Natural killer cell (primary cell): ENCODE data around the gene ZNF574. TPM values are rescaled to one million over a fixed set of nuclear protein-coding genes. Genes with fewer than 3 reads are reported as not detected.
A peak's percentile ranks its signal among the peaks of the same experiment; 100 is the strongest.

ENCODE experiments used
- ATAC-seq, 3 donors: fragments of 150-1000 bp in 2 of 3; fragments of 200-7000 bp in 1 of 3; cut with Tn5 transposase; 1 replicate in 1 of 3; 2 replicates in 2 of 3; pipeline ENCODE4 v1.10.0; 2021; ENCODE audit warnings: mild to moderate bottlenecking in 2 of 3, moderate library complexity in 2 of 3
- DNase-seq, 2 donors: peaks; one replicate each; pipeline versions ENCODE4 v3.0.0 to v3.0.0-alpha.2; 2013 to 2021; ENCODE audit warnings: mixed read lengths in 1 of 2
- H3K27ac ChIP-seq: one replicate; pipeline ENCODE4 v1.5.1; 2013; ENCODE audit warnings: mild to moderate bottlenecking, low read length
- H3K27me3 ChIP-seq: one replicate; pipeline ENCODE4 v1.6.1; 2013; ENCODE audit warnings: low read length; ENCODE audit not compliant: control insufficient read depth, insufficient read depth
- H3K36me3 ChIP-seq: one replicate; pipeline ENCODE4 v1.6.1; 2013; ENCODE audit warnings: low read length; ENCODE audit not compliant: control insufficient read depth, insufficient read depth
- H3K4me1 ChIP-seq: one replicate; pipeline ENCODE4 v1.6.1; 2013; ENCODE audit warnings: low read length; ENCODE audit not compliant: control insufficient read depth, insufficient read depth
- H3K4me3 ChIP-seq: one replicate; pipeline ENCODE4 v1.5.1; 2013; ENCODE audit warnings: low read length
- H3K9me3 ChIP-seq: one replicate; pipeline ENCODE4 v1.6.1; 2013; ENCODE audit warnings: low read length; ENCODE audit not compliant: control insufficient read depth, insufficient read depth
- H3K27ac Mint-ChIP-seq, 2 donors: one replicate each; pipeline ENCODE4 v1.8.0; 2022; ENCODE audit warnings: mild to moderate bottlenecking in 2 of 2, mixed read lengths in 2 of 2, moderate library complexity in 1 of 2
- H3K27me3 Mint-ChIP-seq, 2 donors: one replicate each; pipeline ENCODE4 v1.8.0; 2022; ENCODE audit warnings: low read depth in 2 of 2, mixed read lengths in 2 of 2
- H3K36me3 Mint-ChIP-seq: one replicate; pipeline ENCODE4 v1.8.0; 2022; ENCODE audit warnings: mixed read lengths
- H3K4me1 Mint-ChIP-seq, 2 donors: one replicate each; pipeline ENCODE4 v1.8.0; 2022; ENCODE audit warnings: mixed read lengths in 2 of 2
- H3K4me3 Mint-ChIP-seq: one replicate; pipeline ENCODE4 v1.8.0; 2022; ENCODE audit warnings: mild to moderate bottlenecking, moderate library complexity, mixed read lengths
- H3K9me3 Mint-ChIP-seq, 2 donors: one replicate each; pipeline ENCODE4 v1.8.0; 2022; ENCODE audit warnings: mixed read lengths in 2 of 2
- CTCF ChIP-seq: fragments of 200-600 bp; IDR thresholded peaks from one replicate; pipeline ENCODE4 v1.8.0; 2022; ENCODE audit warnings: antibody characterized with exemption
- WGBS: methylation state at CpG from one replicate; pipeline ENCODE4 v1.1.7; 2013; ENCODE audit warnings: missing lambda C conversion rate; ENCODE audit not compliant: insufficient coverage; 5-methylcytosine and 5-hydroxymethylcytosine counted together
- intact Hi-C: fragments of 100-400 bp; cut with micrococcal nuclease; formaldehyde crosslinking; loops from one replicate; pipeline ENCODE4 v1.14.2; 2022
- total RNA-seq, 4 donors: library from RNA; stranded (reverse); fragments of 120-200 nt in 1 of 4; gene quantifications; one replicate each; pipeline versions ENCODE4 v1.2.3 to v1.2.4, GENCODE V29; 2013 to 2022

ZNF574 gene
- 10 to 100 TPM; 21.6 to 23.7 (median 23.1) TPM for total RNA-seq
- total RNA-seq (2013) = 10.6 TPM

- Histone ChIP-seq H3K9me3 (no peaks in the 10 kb centered on the region), H3K27ac (peak within 1 kb of the TSS; percentile 95), H3K4me1 (peaks cover 17% of the 10 kb centered on the region), H3K4me3 (peak within 1 kb of the TSS; percentile 63), H3K36me3 (peaks cover 22% of the 10 kb centered on the region), H3K27me3 (no peaks in the 10 kb centered on the region)
- peak; percentile 94 to 99 for DNase-seq
- Mint-ChIP-seq H3K27ac (peak within 1 kb of the TSS; percentile 100), H3K27me3 (peaks cover 0 to 6% of the 10 kb centered on the region in 2 donors), H3K4me1 (peaks cover 35 to 39% of the 10 kb centered on the region in 2 donors), H3K36me3 (no peaks in the 10 kb centered on the region), H3K4me3 (peak within 1 kb of the TSS; percentile 98), H3K9me3 (no peaks in the 10 kb centered on the region)
- no peak for TF ChIP-seq CTCF
- intact Hi-C loops = loop anchor here (1.0 kb wide), 1 partner anchor 250 kb away; the partner anchor contains the start of gene MEGF8
- peak; percentile 92 to 99 (median 93) for ATAC-seq
- under 1% methylated on average over 80 of the region's 80 CpGs for WGBS
These were observed at the start of gene ZNF574 for GRCh38 chr19:42075616-42076379. Gene ZNF574, plus strand, starts transcription at chr19:42076166. Its CDS starts 2,441 bp downstream, at chr19:42078607.

GRCh38 chr19:42028304-42029216 is 47.4 kb upstream of the ZNF574 start:
- Mint-ChIP-seq H3K4me1 (no peaks in the 10 kb centered on the region), H3K4me3 (no peak overlapping the region), H3K36me3 (no peaks in the 10 kb centered on the region), H3K27ac (no peak overlapping the region), H3K9me3 (no peaks in the 10 kb centered on the region), H3K27me3 (peaks cover 6 to 21% of the 10 kb centered on the region in 2 donors)
- ATAC-seq = no peak
- intact Hi-C loops = no loop called here
- WGBS = 91% methylated on average over 5 of the region's 8 CpGs
- H3K27ac ChIP-seq = no peak overlapping the region
- no peak overlapping the region for H3K4me3 ChIP-seq
- H3K36me3 ChIP-seq = no peaks in the 10 kb centered on the region
- peak; percentile 28 for TF ChIP-seq CTCF
- peak in 1 of 2 donors; percentile 34 for DNase-seq
- H3K4me1 ChIP-seq = no peaks in the 10 kb centered on the region
- no peaks in the 10 kb centered on the region for H3K9me3 ChIP-seq
- H3K27me3 ChIP-seq = no peaks in the 10 kb centered on the region

GRCh38 chr19:42030645-42031440 is 45.1 kb upstream of the ZNF574 start:
- Histone ChIP-seq H3K27ac (no peak overlapping the region), H3K27me3 (no peaks in the 10 kb centered on the region), H3K4me1 (no peaks in the 10 kb centered on the region), H3K36me3 (no peaks in the 10 kb centered on the region), H3K4me3 (no peak overlapping the region), H3K9me3 (no peaks in the 10 kb centered on the region)
- no peak overlapping the region for H3K27ac Mint-ChIP-seq
- TF ChIP-seq CTCF = no peak
- H3K9me3 Mint-ChIP-seq = no peaks in the 10 kb centered on the region
- intact Hi-C loops = no loop called here
- ATAC-seq (no peak), DNase-seq (no peak)
- peaks cover 10 to 13% of the 10 kb centered on the region in 2 donors for H3K27me3 Mint-ChIP-seq
- 79% methylated on average over 7 of the region's 7 CpGs for WGBS
- H3K4me1 Mint-ChIP-seq = no peaks in the 10 kb centered on the region
- H3K4me3 Mint-ChIP-seq = no peak overlapping the region
- H3K36me3 Mint-ChIP-seq = no peaks in the 10 kb centered on the region
